Panc1 (cell line): ENCODE results near the gene FBXW4. TPM values are rescaled to one million over a fixed set of nuclear protein-coding genes. Genes with fewer than 3 reads are reported as not detected.

ENCODE experiments used
- microRNA-seq: library from miRNA; unstranded; fragments of <30 nt; microRNA quantifications from one replicate; pipeline ENCODE4 v1.1.0, GENCODE V29; 2020; ENCODE audit not compliant: unreplicated experiment
- total RNA-seq: library from RNA; stranded (reverse); gene quantifications from one replicate; pipeline ENCODE4 v1.2.1, GENCODE V29; 2021; ENCODE audit not compliant: unreplicated experiment

FBXW4 gene
- total RNA-seq, 1 experiment from 2014 or later, result 61.5 TPM

Small RNA genes within 50 kb of the gene (microRNA-seq; reads per million reads assigned to microRNA genes)
- gene MIR3158-1 (not detected), gene MIR3158-2 (not detected)

Other genes with a start within 250 kb of the FBXW4 start
- gene POLL, start 106.9 kb downstream of the FBXW4 start, total RNA-seq, result 36.1 TPM
- gene DPCD, start 106.8 kb downstream of the FBXW4 start, total RNA-seq, result 27.6 TPM
- gene FGF8, start 80.9 kb upstream of the FBXW4 start, total RNA-seq, result 0.39 TPM
- gene NPM3, start 88.3 kb upstream of the FBXW4 start, total RNA-seq, result 109 TPM
- gene OGA, start 123.3 kb upstream of the FBXW4 start, total RNA-seq, result 117 TPM
- 4.3 TPM for gene KCNIP2, start 148.6 kb upstream of the FBXW4 start, total RNA-seq